Activated naive CD4-positive, alpha-beta T cell treated with anti-CD3 and anti-CD28 coated beads, Interleukin-2, amount 10 ng/mL, durations not matched to agents 7 days and 5 days (primary cell): Measurements from ENCODE around the gene KIF11.
"Not testable (repeated sequence)": the region's sequence is repeated elsewhere in the genome, so short reads cannot be mapped to it uniquely, and the experiment has no call there.

ENCODE experiments used
- CTCF ChIA-PET: fragments of 350-600 bp; sonication (Branson Sonifier 250); formaldehyde crosslinking; loops from one replicate; lab custom pipeline; 2021; ENCODE audit warnings: antibody characterized with exemption; lab: Charles Lee
- DNase-seq: peaks from one replicate; pipeline ENCODE4 v3.0.0-alpha.2; 2020
- H3K27ac Mint-ChIP-seq: one replicate; pipeline ENCODE4 v1.8.0; 2021; ENCODE audit warnings: mild to moderate bottlenecking, moderate library complexity, mixed read lengths
- H3K27me3 Mint-ChIP-seq: one replicate; pipeline ENCODE4 v1.8.0; 2021; ENCODE audit warnings: mild to moderate bottlenecking, mixed read lengths
- H3K36me3 Mint-ChIP-seq: one replicate; pipeline ENCODE4 v1.8.0; 2021; ENCODE audit warnings: mixed read lengths
- H3K4me1 Mint-ChIP-seq: one replicate; pipeline ENCODE4 v1.8.0; 2021; ENCODE audit warnings: mixed read lengths
- H3K4me3 Mint-ChIP-seq: one replicate; pipeline ENCODE4 v1.8.0; 2021; ENCODE audit warnings: mild to moderate bottlenecking, moderate library complexity, mixed read lengths
- H3K9me3 Mint-ChIP-seq: one replicate; pipeline ENCODE4 v1.8.0; 2021; ENCODE audit warnings: mixed read lengths

Gene KIF11

GRCh38 chr10:92592761-92593618, at the start of gene KIF11:
Gene KIF11 (plus strand): TSS chr10:92593130. CDS start chr10:92593376, 246 bp downstream.
- H3K36me3 Mint-ChIP-seq: peaks cover 22% of the 10 kb centered on the region
- H3K27ac Mint-ChIP-seq: peak within 1 kb of the TSS; percentile 100
- DNase-seq: peak; percentile 99
- peak within 1 kb of the TSS; percentile 96 for H3K4me3 Mint-ChIP-seq
- no peaks in the 10 kb centered on the region for H3K9me3 Mint-ChIP-seq
- CTCF ChIA-PET: interaction anchor here (3.5 kb wide), 1 partner anchor 19 kb away, joined by 20 read pairs; the partner anchor contains the start of gene IDE
- H3K27me3 Mint-ChIP-seq: no peaks in the 10 kb centered on the region
- peaks cover 59% of the 10 kb centered on the region for H3K4me1 Mint-ChIP-seq

DNA sequence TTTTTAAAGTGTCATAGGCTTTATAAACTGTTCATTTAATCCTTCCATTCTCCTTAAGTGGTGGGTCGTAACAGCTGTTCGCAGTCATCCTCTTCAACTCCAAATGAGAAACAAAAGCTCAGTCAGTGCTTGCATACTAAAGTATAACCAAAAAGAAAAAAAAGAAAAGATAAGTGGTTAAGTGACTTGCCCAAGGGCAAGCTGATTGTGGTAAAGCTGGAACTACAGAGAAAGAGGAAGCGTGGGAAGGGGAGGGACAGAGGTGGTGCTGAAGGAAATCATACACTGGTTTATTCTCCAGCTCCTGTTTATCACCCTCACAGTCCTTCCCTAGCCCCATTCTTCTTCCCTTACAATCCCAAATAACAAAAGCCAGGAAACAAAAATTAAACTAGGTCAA, 48.6 kb upstream of the KIF11 start:
- no peak overlapping the region for H3K4me3 Mint-ChIP-seq
- H3K9me3 Mint-ChIP-seq: no peaks in the 10 kb centered on the region
- peaks cover 15% of the 10 kb centered on the region for H3K4me1 Mint-ChIP-seq
- H3K27me3 Mint-ChIP-seq: no peaks in the 10 kb centered on the region
- no peak for DNase-seq
- CTCF ChIA-PET: interaction anchor here (1.8 kb wide), 1 partner anchor 27 kb away, joined by 4 read pairs; no protein-coding TSS in a partner anchor
- no peak overlapping the region for H3K27ac Mint-ChIP-seq
- H3K36me3 Mint-ChIP-seq: peaks cover 3% of the 10 kb centered on the region

DNA sequence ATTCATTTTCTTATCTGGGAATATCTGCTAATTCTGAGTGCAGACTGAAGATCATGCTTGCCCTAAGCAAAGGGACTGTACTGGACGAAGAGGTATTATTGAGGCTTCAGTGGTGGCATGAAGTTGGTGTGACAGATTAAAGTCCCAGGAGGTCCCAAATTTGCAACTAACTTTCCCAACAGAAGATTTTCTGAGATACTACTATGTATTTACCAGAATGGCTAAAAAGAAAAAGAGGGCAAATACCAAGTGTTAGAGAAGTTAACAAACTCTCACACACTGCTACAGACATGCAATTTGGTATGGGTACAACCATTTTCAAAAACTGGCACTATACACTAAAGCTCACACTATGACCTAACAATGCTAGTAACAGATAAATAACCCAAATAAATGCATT, 47.4 kb upstream of the KIF11 start:
- CTCF ChIA-PET: no interaction called here
- Mint-ChIP-seq H3K4me3 (no peak overlapping the region), H3K4me1 (peaks cover 15% of the 10 kb centered on the region), H3K27me3 (no peaks in the 10 kb centered on the region), H3K9me3 (no peaks in the 10 kb centered on the region), H3K27ac (no peak overlapping the region), H3K36me3 (peaks cover 6% of the 10 kb centered on the region)
- DNase-seq: no peak

DNA sequence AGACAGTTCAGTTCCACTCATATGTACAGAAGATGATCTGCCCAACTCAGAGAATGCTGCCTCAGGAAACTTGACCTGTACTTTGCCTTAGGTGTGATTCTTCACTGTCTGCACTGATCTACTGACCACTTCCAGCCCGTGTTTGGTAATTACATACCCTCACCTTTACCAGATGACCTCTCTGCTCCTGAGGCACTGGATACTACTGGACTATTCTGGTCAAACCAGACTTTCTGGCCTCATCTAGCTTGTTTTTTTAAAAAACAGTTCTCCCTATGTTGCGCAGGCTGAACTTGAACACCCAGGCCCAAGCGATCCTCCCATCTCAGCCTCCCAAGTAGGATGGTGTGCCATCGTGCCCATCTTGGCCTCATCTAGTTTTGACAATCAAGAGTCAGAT, 45.3 kb upstream of the KIF11 start:
- Mint-ChIP-seq H3K27ac (no peak overlapping the region), H3K27me3 (no peaks in the 10 kb centered on the region), H3K9me3 (no peaks in the 10 kb centered on the region), H3K36me3 (peaks cover 16% of the 10 kb centered on the region), H3K4me3 (no peak overlapping the region), H3K4me1 (peaks cover 15% of the 10 kb centered on the region)
- no peak for DNase-seq
- CTCF ChIA-PET: no interaction called here

DNA sequence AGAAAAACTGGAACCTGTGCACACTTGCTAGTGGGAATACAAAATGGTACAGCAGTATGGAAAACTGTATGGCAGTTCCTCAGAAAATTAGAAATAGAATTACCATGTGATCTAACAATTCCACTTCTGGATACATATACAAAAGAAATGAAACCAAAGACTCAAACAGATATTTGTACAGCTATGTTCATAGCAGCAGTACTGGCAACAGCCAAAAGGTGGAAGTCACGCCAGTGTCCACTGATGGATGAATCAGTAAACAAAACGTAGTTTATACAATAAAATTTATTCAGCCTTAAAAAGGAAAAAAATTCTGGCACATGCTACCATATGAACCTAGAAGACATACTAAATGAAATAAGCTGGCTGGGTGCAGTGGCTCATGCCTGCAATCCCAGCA, 42.0 kb upstream of the KIF11 start:
- peaks cover 42% of the 10 kb centered on the region for H3K36me3 Mint-ChIP-seq
- CTCF ChIA-PET: interaction anchor here (1.1 kb wide), 1 partner anchor 21 kb away, joined by 3 read pairs; no protein-coding TSS in a partner anchor
- H3K4me1 Mint-ChIP-seq: no peaks in the 10 kb centered on the region
- H3K4me3 Mint-ChIP-seq: no peak overlapping the region
- H3K9me3 Mint-ChIP-seq: peaks cover 15% of the 10 kb centered on the region
- H3K27ac Mint-ChIP-seq: no peak overlapping the region
- no peak for DNase-seq
- H3K27me3 Mint-ChIP-seq: no peaks in the 10 kb centered on the region

- peaks cover 47% of the 10 kb centered on the region for H3K36me3 Mint-ChIP-seq
- H3K27ac Mint-ChIP-seq: no peak overlapping the region
- DNase-seq: no peak
- H3K4me3 Mint-ChIP-seq: no peak overlapping the region
- H3K9me3 Mint-ChIP-seq: peaks cover 15% of the 10 kb centered on the region
- no peaks in the 10 kb centered on the region for H3K4me1 Mint-ChIP-seq
- CTCF ChIA-PET: no interaction called here
- no peaks in the 10 kb centered on the region for H3K27me3 Mint-ChIP-seq
These were observed 40.6 kb upstream of the KIF11 start for GRCh38 chr10:92552310-92552709.

DNA sequence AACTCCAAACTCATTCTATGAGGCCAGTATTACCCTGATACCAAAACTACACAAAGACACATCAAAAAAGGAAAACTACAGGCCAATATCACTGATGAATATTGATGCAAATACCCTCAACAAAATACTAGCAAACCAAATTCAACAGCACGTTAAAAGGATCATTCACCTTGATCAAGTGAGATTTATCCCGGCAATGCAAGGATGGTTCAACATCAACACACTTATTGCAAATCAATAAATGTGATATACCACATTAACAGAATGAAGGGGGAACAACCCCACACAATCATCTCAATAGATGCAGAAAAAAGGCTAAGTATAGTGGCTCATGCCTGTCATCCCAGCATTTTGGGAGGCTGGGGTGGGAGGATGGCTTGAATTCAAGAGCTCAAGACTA, 39.0 kb upstream of the KIF11 start:
- Mint-ChIP-seq H3K4me3 (no peak overlapping the region), H3K27me3 (no peaks in the 10 kb centered on the region), H3K36me3 (peaks cover 56% of the 10 kb centered on the region), H3K9me3 (peaks cover 16% of the 10 kb centered on the region), H3K27ac (no peak overlapping the region), H3K4me1 (no peaks in the 10 kb centered on the region)
- CTCF ChIA-PET: no interaction called here
- no peak for DNase-seq

- H3K27ac Mint-ChIP-seq: no peak overlapping the region
- DNase-seq: no peak
- no peak overlapping the region for H3K4me3 Mint-ChIP-seq
- peaks cover 13% of the 10 kb centered on the region for H3K9me3 Mint-ChIP-seq
- peaks cover 54% of the 10 kb centered on the region for H3K36me3 Mint-ChIP-seq
- CTCF ChIA-PET: no interaction called here
- no peaks in the 10 kb centered on the region for H3K27me3 Mint-ChIP-seq
- H3K4me1 Mint-ChIP-seq: no peaks in the 10 kb centered on the region
These were observed 33.9 kb upstream of the KIF11 start for GRCh38 chr10:92559046-92559445.

- Mint-ChIP-seq H3K4me3 (no peak overlapping the region), H3K27ac (no peak overlapping the region), H3K27me3 (no peaks in the 10 kb centered on the region), H3K36me3 (peaks cover 43% of the 10 kb centered on the region), H3K4me1 (peaks cover 2% of the 10 kb centered on the region), H3K9me3 (peaks cover 6% of the 10 kb centered on the region)
- DNase-seq: no peak
- CTCF ChIA-PET: interaction anchor here (0.7 kb wide), 1 partner anchor 46 kb away, joined by 3 read pairs; no protein-coding TSS in a partner anchor
These were observed 30.5 kb upstream of the KIF11 start for GRCh38 chr10:92562424-92562823.

- H3K4me1 Mint-ChIP-seq: peaks cover 28% of the 10 kb centered on the region
- H3K9me3 Mint-ChIP-seq: no peaks in the 10 kb centered on the region
- no peak for DNase-seq
- H3K27ac Mint-ChIP-seq: no peak overlapping the region
- H3K4me3 Mint-ChIP-seq: no peak overlapping the region
- CTCF ChIA-PET: no interaction called here
- peaks cover 26% of the 10 kb centered on the region for H3K36me3 Mint-ChIP-seq
- H3K27me3 Mint-ChIP-seq: no peaks in the 10 kb centered on the region
These were observed 24.9 kb upstream of the KIF11 start for GRCh38 chr10:92567952-92568600.

- Mint-ChIP-seq H3K27ac (no peak overlapping the region), H3K4me1 (peaks cover 28% of the 10 kb centered on the region), H3K27me3 (no peaks in the 10 kb centered on the region), H3K4me3 (no peak overlapping the region), H3K36me3 (peaks cover 23% of the 10 kb centered on the region), H3K9me3 (no peaks in the 10 kb centered on the region)
- DNase-seq: no peak
- CTCF ChIA-PET: interaction anchor here (1.6 kb wide), 1 partner anchor 12 kb away, joined by 5 read pairs; no protein-coding TSS in a partner anchor
These were observed 23.9 kb upstream of the KIF11 start for GRCh38 chr10:92569071-92569470.

GRCh38 chr10:92569663-92570062, 23.3 kb upstream of the KIF11 start:
- H3K4me1 Mint-ChIP-seq: peaks cover 31% of the 10 kb centered on the region
- not testable (repeated sequence) for DNase-seq, H3K4me3 Mint-ChIP-seq, H3K9me3 Mint-ChIP-seq, H3K27me3 Mint-ChIP-seq, H3K27ac Mint-ChIP-seq
- peaks cover 21% of the 10 kb centered on the region for H3K36me3 Mint-ChIP-seq
- CTCF ChIA-PET: interaction anchor here (1.6 kb wide), 1 partner anchor 12 kb away, joined by 5 read pairs; no protein-coding TSS in a partner anchor

DNA sequence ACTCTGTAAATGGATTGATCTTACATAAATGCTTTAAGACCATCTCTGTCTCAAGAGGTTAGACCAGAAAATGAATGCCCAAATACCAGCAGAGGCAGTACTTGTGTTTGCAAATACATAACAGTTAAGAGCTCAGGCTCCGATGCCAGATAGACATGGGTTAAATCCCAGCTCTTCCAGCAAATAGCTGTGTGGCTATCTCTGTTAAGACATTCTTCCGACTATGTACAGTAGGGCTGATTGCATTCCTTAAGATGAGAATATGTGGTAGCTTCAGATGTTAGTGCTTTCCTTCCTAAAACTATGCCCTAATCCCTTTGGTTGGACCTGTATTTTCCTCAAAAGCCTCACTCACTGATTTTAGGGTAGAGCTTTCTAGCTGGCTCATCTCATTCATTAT, 21.3 kb upstream of the KIF11 start:
- peaks cover 40% of the 10 kb centered on the region for H3K4me1 Mint-ChIP-seq
- H3K36me3 Mint-ChIP-seq: peaks cover 14% of the 10 kb centered on the region
- no peak for DNase-seq
- H3K27ac Mint-ChIP-seq: no peak overlapping the region
- no peaks in the 10 kb centered on the region for H3K9me3 Mint-ChIP-seq
- no peak overlapping the region for H3K4me3 Mint-ChIP-seq
- no peaks in the 10 kb centered on the region for H3K27me3 Mint-ChIP-seq
- CTCF ChIA-PET: interaction anchor here (8.6 kb wide), 1 partner anchor 53 kb away, joined by 98 read pairs; no protein-coding TSS in a partner anchor

DNA sequence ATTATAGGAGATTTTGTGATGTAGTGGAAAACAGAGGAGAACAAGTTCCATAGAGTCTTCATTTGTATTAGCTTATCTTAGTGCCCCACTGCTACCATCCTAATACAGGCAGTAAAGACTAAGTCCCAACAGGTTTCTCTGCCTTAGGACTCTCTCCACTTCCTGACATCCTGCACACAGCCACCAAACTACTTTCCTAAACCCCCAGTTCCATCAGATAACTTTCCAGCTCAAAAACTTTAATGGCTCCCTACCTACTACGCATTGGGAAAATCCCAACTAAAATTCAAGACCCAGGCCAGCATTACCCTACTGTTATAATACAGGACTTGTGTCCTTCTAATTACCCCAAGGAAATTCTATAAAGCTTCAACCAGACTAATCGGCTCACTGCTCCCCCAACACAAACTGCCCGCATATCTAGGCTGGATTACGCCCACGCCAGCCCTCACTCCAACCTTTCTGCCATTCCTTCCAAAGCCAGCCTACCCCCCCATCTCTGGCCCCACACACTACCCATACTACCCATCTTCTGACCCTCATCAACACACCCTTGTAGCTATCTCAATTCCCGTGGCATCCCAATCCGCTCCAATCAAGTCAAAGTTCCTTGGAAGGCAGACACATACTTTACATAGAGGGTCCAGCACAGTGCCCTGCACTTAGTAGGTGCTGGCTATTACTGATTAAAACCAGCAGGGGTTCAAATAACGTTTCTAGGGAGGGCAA, 20.4 kb upstream of the KIF11 start:
- DNase-seq: no peak
- no peaks in the 10 kb centered on the region for H3K27me3 Mint-ChIP-seq
- H3K27ac Mint-ChIP-seq: no peak overlapping the region
- no peaks in the 10 kb centered on the region for H3K9me3 Mint-ChIP-seq
- CTCF ChIA-PET: interaction anchor here (0.9 to 8.6 kb wide), 3 partner anchors 16 to 54 kb away, joined by 4 to 98 read pairs (median 20); partner anchors contain the start of gene KIF11
- H3K36me3 Mint-ChIP-seq: peaks cover 12% of the 10 kb centered on the region
- peaks cover 38% of the 10 kb centered on the region for H3K4me1 Mint-ChIP-seq
- H3K4me3 Mint-ChIP-seq: peak overlapping the region; percentile 81
